Measurements from ENCODE around the gene MAPKBP1. TPM values are rescaled to one million over a fixed set of nuclear protein-coding genes. Genes with fewer than 3 reads are reported as not detected.

The MAPKBP1 gene
- total and polyA plus RNA-seq, 2 of the 8 experiments (the other 6 are each of a cell fraction or from before 2014, with no cell fraction given) = 4.3 to 11.3 TPM

GRCh38 chr15:41812820-41813375 is 38.6 kb downstream of the MAPKBP1 start:
- WGBS, 2 experiments (ENCODE audit: extremely low coverage in 1 of 2, insufficient coverage in 1 of 2, insufficient read length in 1 of 2, insufficient replicate concordance in 2 of 2, low coverage in 1 of 2, low lambda C conversion rate in 2 of 2, missing lambda C conversion rate in 1 of 2) = 87% methylated on average over 11 of the region's 11 CpGs; no CpG with 5 or more reads in 1 of the 2 experiments
- no peaks in the 10 kb centered on the region for H3K23me2 ChIP-seq (ENCODE audit: low read depth, low read length)
- peaks cover 0 to 1% of the 10 kb centered on the region in 2 experiments for H4K20me1 ChIP-seq (replicated peaks in 1 of 2; ENCODE audit: control insufficient read depth in 1 of 2, insufficient read depth in 2 of 2, low read length in 2 of 2)
- H4K5ac ChIP-seq (ENCODE audit: insufficient read length, low read depth, low read length) = no peak overlapping the region
- no peak overlapping the region for H3K56ac ChIP-seq (replicated peaks; ENCODE audit: insufficient read length, low read depth, low read length)
- H3K9me3 ChIP-seq (ENCODE audit: insufficient read depth in 2 of 2, low read depth in 1 of 2, low read length in 1 of 2) = no peaks in the 10 kb centered on the region
- no peak overlapping the region for H2BK15ac ChIP-seq (ENCODE audit: low read length)
- no peak overlapping the region; the same call in 1 of the 2 replicates for H4K8ac ChIP-seq (ENCODE audit: extremely low read depth, insufficient read depth, low read length)
- FAIRE-seq (no peak), DNase-seq (ENCODE audit: low read depth in 1 of 2, low spot score in 2 of 2) (no peak)
- H3K14ac ChIP-seq (ENCODE audit: insufficient read length) = no peak overlapping the region
- ChIA-PET POLR2A (ENCODE audit: partially characterized antibody) (interaction anchor here (4.2 kb wide), 1 partner anchor 40 kb away, joined by 23 read pairs; the partner anchor contains the start of gene MAPKBP1), CTCF (ENCODE audit: partially characterized antibody) (interaction anchor here (0.9 to 13.7 kb wide), 21 partner anchors 8 to 256 kb away, joined by 3 to 283 read pairs (median 4); partner anchors contain the start of gene MAPKBP1)
- TF ChIP-seq KDM5A (IDR thresholded peaks at IDR 0.05; ENCODE audit: low read length) = no peak
- no peak for TF ChIP-seq TAF7 (optimal IDR thresholded peaks at IDR 0.05; ENCODE audit: borderline replicate concordance, low read depth, low read length)
- no peak for TF ChIP-seq KDM4A (IDR thresholded peaks at IDR 0.05; ENCODE audit: low read depth, low read length, severe bottlenecking)
- no peak for TF ChIP-seq SIN3A (conservative IDR thresholded peaks at IDR 0.05 in 1 of 2, IDR thresholded peaks at IDR 0.05 in 1 of 2; ENCODE audit: low read depth in 1 of 2, low read length in 2 of 2)
- no peak for TF ChIP-seq GABPA (IDR thresholded peaks at IDR 0.05; ENCODE audit: borderline replicate concordance, insufficient read depth, low read length)
- TF ChIP-seq SUZ12 (IDR thresholded peaks at IDR 0.05; ENCODE audit: low read length) = no peak
- TF ChIP-seq CHD1 (IDR thresholded peaks at IDR 0.05; ENCODE audit: low read depth, low read length) = no peak
- TF ChIP-seq, protein P1, sequence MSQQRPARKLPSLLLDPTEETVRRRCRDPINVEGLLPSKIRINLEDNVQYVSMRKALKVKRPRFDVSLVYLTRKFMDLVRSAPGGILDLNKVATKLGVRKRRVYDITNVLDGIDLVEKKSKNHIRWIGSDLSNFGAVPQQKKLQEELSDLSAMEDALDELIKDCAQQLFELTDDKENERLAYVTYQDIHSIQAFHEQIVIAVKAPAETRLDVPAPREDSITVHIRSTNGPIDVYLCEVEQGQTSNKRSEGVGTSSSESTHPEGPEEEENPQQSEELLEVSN (IDR thresholded peaks at IDR 0.05) = no peak
- no peak for TF ChIP-seq HDAC6 (IDR thresholded peaks at IDR 0.05; ENCODE audit: low read depth, low read length)
- no peak for TF ChIP-seq SIRT6 (IDR thresholded peaks at IDR 0.05; ENCODE audit: low read length)
- H4K91ac ChIP-seq (replicated peaks; ENCODE audit: insufficient read length, low read length) = no peak overlapping the region
- H2AFZ ChIP-seq (ENCODE audit: low read length) = no peak overlapping the region
- H3K4me2 ChIP-seq (ENCODE audit: insufficient read depth in 1 of 2, low read depth in 2 of 2, low read length in 2 of 2) = no peak overlapping the region
- no peak overlapping the region for H3K4me3 ChIP-seq (ENCODE audit: extremely low read depth in 1 of 4, insufficient read depth in 2 of 4, low read depth in 3 of 4, low read length in 4 of 4)
- H3K18ac ChIP-seq (ENCODE audit: extremely low read depth, low read length) = no peak overlapping the region
- no peaks in the 10 kb centered on the region for H3K27me3 ChIP-seq (replicated peaks in 1 of 4; ENCODE audit: control insufficient read depth in 3 of 4, extremely low read depth in 1 of 4, insufficient read depth in 3 of 4, low read length in 3 of 4)
- H3K9ac ChIP-seq (replicated peaks in 1 of 4; ENCODE audit: extremely low read depth in 1 of 4, low read depth in 3 of 4, low read length in 3 of 4) = no peak overlapping the region
- H3K27ac ChIP-seq (ENCODE audit: low read depth, low read length) = no peak overlapping the region
- H2BK120ac ChIP-seq (replicated peaks; ENCODE audit: low read depth, low read length) = no peak overlapping the region
- H2BK20ac ChIP-seq (ENCODE audit: low read length) = no peak overlapping the region
- no peaks in the 10 kb centered on the region; a peak in 2 of 7 replicates for H3K4me1 ChIP-seq (replicated peaks in 1 of 4; ENCODE audit: control insufficient read depth in 3 of 4, insufficient read depth in 4 of 4, low read length in 3 of 4)
- H3K79me2 ChIP-seq (ENCODE audit: control insufficient read depth in 1 of 2, insufficient read depth in 2 of 2, low read length in 2 of 2) = no peaks in the 10 kb centered on the region
- H2BK12ac ChIP-seq (ENCODE audit: low read depth, low read length) = no peak overlapping the region
- no peak overlapping the region for H3K23ac ChIP-seq (ENCODE audit: insufficient read length)
- H2BK5ac ChIP-seq (ENCODE audit: low read depth, low read length) = no peak overlapping the region
- no peak overlapping the region for H3K4ac ChIP-seq (replicated peaks; ENCODE audit: insufficient read length, low read depth, low read length)
- no peaks in the 10 kb centered on the region for H3K79me1 ChIP-seq (ENCODE audit: low read depth, low read length)
- H3K36me3 ChIP-seq (ENCODE audit: control insufficient read depth in 2 of 4, insufficient read depth in 4 of 4, low read length in 3 of 4) = peaks cover 0 to 3% (median 1%) of the 10 kb centered on the region in 4 experiments; a peak in 5 of 8 replicates
- no peak overlapping the region for H2AK5ac ChIP-seq (ENCODE audit: low read depth, low read length)

Data from H1 (cell line).